GM12874 (cell line): ENCODE data around the gene SNTB2.

Experiments used
- TF ChIP-seq, protein P1 (sequence below): IDR thresholded peaks from 2 replicates; pipeline ENCODE4 v1.5.1; 2011; ENCODE audit warnings: low read depth, mild to moderate bottlenecking, control low read depth, low read length, moderate library complexity; ENCODE audit not compliant: insufficient read depth

SNTB2 gene

DNA sequence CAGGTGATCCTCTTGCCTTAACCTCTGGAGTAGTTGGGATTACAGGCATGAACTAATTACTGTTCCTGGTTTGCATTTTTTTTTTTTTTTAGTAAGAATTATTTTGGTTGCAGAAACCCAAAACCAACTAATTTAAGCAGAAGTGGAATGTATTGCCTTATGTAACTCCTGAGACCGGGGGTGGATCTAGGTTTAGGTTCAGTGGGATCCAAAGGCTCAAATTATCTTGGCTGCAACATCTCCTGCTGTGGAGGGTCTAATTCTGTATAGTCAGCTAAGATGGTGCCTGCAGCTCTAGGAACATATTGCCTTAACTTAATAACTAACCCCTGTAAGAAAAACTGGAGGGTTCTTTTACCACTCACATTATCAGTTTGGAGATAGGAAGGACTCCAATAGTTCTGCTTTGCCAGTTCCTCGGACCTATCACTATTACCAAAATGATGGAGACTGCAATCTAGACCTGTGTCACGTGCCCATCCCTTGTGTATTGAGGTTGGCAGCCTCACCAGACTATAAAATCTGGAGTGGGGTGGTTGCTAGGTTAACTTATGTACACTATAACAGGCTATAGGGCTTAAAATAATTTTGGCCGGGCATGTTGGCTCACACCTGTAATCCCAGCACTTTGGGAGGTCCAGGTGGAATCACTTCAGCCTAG lies 8.5 kb downstream of the SNTB2 start:
- TF ChIP-seq, protein P1, sequence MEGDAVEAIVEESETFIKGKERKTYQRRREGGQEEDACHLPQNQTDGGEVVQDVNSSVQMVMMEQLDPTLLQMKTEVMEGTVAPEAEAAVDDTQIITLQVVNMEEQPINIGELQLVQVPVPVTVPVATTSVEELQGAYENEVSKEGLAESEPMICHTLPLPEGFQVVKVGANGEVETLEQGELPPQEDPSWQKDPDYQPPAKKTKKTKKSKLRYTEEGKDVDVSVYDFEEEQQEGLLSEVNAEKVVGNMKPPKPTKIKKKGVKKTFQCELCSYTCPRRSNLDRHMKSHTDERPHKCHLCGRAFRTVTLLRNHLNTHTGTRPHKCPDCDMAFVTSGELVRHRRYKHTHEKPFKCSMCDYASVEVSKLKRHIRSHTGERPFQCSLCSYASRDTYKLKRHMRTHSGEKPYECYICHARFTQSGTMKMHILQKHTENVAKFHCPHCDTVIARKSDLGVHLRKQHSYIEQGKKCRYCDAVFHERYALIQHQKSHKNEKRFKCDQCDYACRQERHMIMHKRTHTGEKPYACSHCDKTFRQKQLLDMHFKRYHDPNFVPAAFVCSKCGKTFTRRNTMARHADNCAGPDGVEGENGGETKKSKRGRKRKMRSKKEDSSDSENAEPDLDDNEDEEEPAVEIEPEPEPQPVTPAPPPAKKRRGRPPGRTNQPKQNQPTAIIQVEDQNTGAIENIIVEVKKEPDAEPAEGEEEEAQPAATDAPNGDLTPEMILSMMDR: no peak

DNA sequence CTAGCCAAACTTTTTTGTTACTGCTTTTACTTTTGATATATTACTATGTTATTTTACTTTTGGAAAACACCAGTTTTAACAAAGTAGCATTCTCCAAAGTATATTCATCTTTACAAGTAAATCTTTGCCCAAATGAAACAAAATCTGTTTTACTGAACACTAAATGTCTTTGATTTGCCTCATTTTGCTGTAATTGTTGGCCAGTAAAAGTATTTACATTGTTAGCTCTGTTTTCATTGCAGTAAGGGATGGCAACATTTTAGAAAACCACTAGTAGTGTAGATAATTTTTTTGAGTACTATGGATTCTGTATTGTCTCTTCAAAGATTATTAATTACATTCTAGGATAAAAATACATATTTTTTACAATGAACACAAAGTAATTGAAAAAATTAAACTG lies 10.6 kb downstream of the SNTB2 start:
- TF ChIP-seq, protein P1: no peak

DNA sequence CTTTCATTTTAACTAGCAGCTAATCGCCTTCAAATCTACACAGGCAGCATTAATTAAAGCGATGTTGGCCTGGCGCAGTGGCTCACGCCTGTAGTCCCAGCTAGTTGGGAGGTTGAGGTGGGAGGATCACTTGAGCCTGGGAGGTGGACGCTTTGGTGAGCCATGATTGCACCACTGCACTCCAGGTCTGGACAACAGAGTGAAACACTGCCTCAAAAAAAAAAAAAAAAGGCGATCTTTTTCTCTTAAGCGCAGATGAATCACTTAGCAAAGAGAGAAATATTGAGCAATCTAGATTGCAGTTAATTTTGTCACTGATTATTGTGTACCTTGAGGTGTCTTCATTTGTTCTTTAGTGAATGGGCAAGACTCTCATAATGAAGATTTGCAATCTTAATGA lies 12.4 kb downstream of the SNTB2 start:
- TF ChIP-seq, protein P1: no peak

DNA sequence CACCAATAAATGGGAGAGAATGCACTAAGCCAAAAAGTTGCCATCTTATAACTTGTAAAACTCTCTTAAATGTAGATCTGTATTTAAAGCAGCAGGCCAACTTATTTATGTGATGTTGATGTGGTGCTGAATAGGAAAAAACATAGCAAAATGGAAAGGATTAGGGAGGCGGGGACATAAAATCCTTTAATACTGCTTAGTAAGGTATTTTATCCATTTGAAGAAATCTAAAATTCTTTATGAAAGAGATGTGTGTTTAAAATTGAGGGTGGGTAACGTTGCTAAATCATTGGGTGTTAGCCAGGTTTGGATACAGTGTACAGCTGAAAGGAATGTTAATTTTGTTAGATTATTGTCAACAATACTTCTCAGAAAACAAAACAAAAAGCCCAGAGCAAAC lies 14.3 kb downstream of the SNTB2 start:
- TF ChIP-seq, protein P1: no peak

DNA sequence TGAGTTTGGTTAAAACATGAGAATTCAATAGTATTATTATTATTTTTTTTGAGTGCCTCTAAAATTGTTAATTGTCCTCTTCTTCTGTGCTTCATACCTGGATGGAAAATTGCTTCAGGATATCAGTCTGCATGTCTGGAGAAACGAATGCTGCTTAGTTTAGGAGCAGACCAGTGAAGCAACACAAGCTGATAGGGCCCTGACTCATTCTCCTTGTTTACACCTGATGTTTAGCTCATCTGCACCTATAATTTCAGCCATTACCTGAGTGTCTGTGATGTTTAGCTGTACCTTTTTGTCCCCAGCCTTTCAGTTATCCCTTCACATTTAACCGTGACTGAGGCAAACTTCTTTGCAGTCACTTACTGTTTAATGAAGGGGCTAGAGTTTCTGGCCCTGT lies 14.8 kb downstream of the SNTB2 start:
- TF ChIP-seq, protein P1: no peak

DNA sequence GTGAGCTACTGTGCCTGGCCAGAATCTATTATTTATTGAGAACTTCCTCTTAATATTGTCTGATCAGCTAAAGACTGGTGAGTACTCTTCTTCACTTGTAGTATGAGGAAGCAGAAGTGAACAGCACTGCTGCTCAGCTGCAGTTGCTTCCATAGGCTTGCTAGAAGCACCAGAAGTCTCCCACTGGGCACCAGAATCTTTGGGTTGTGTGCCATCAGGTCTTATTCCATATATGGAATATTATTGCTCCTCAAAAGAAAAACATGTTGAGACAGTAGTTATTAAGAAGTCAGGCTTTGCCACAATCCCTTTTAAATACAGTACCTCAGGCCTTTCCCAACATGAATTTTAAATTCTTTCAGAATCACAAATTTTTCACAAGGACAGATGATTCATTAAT lies 17.2 kb downstream of the SNTB2 start:
- TF ChIP-seq, protein P1: no peak

DNA sequence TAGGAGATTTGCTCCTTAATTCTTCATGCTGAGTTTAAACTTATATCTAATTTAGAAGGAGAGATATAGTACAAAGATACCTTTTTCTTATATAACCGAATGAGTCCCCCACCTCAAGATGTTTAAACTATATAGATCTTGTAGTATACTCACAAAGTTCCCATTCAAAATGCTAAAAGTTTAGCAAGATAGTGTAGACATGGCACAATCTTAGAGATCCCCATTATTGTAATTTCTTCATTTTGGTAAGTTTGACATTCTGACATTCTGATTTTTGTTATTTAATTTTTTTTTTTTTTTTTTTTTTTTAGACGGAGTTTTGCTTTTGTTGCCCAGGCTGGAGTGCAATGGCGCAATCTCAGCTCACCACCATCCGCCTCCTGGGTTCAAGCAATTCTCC lies 22.8 kb downstream of the SNTB2 start:
- TF ChIP-seq, protein P1: no peak

DNA sequence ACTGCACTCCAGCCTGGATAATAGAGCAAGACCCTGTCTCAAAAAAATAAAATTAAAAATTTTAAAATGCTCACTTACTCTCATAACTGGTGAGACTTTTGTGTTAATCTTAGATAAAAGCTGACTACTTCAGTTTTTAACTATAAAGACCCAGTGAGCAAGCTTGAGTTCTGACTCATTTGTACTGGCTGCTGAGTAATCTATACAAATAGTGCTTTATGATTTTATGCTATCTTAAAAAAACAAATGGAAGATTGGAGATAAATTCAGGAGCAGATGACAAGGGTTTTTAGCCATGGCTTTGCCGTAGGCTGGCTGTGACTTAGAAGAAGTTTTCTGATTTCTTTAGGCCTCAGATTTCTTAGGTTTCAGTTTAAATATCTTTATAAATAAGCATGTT lies 30.5 kb downstream of the SNTB2 start:
- TF ChIP-seq, protein P1: no peak
